Activated CD8-positive, alpha-beta memory T cell treated with anti-CD3 and anti-CD28 coated beads for 1 hour (primary cell): ENCODE measurements around the gene TWIST1.

Experiments used
- DNase-seq, 2 donors: peaks; one replicate each; pipeline ENCODE4 v3.0.0-alpha.2; 2020; ENCODE audit warnings: low read depth in 1 of 2; ENCODE audit errors: extremely low read depth in 1 of 2

Gene TWIST1

DNA sequence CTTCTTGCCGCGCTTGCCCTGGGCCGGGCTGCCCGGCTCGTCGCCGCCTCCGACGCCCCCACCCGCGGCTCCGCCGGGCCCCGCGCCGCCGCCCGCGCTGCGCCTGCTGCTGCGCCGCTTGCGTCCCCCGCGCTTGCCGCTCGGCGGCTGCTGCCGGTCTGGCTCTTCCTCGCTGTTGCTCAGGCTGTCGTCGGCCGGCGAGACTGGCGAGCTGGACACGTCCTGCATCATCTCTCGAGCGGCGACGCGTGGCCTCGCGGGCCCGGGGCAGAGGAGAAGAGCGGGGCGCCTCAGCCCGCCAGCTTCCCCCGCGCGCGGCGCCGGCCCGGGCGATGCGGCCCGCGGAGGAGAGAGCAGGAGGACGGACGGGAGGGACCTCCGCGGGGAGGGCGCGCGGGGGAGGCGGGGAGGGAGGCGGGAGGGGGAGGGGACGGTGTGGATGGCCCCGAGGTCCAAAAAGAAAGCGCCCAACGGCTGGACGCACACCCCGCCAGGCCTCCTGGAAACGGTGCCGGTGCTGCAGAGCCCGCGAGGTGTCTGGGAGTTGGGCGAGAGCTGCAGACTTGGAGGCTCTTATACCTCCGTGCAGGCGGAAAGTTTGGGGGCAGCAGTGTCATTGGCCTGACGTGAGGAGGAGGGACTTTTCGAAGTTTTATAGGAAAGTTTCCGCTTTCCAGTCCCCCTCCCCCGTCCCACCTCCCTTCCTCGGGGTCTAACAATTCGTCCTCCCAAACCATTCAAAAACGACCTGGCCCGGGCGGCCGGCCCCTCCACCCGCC, at the start of gene TWIST1:
TWIST1 (minus strand) TSS at position 546 of the 779 bp plus-strand sequence; CDS start at position 231, 315 bp downstream.
- DNase-seq, result no peak

DNA sequence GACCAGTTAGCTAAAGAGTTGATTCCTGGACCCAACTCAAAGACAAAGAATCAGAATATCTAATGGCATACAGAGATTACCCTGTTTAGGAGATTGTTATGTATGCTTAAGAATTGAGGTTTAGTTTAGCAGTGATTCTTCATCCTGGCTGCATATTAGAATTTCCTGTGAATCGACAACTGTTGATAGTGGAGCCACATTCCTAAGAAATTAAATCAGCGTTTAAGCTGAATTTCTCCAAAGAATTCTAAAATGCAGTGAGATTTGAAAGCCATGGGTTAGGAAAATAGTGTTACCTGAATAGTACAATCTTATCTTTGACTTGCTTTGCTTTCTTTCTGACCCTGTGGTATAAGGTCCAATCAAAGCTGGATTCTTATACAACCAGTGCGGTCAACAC, 44.2 kb upstream of the TWIST1 start:
- DNase-seq, result no peak

DNA sequence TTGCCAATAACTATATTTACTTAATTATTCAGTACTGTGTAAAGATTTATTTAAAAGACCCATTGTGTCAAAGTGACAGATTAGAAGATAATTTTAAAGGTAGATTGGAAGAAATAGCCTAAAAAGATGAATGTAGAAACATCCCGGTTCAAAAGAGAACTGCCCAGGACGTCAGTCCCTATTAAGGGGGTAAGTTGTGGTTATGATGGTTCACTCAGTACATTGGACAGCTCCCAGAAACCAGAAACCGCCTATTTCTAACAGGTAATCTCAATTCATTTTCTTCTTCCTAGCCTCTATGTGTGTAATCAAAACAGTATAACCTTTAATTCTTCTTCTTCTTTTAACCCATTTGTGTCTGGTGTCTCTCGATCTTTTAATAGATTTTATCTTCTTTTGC, 29.3 kb upstream of the TWIST1 start:
- DNase-seq, result no peak

DNA sequence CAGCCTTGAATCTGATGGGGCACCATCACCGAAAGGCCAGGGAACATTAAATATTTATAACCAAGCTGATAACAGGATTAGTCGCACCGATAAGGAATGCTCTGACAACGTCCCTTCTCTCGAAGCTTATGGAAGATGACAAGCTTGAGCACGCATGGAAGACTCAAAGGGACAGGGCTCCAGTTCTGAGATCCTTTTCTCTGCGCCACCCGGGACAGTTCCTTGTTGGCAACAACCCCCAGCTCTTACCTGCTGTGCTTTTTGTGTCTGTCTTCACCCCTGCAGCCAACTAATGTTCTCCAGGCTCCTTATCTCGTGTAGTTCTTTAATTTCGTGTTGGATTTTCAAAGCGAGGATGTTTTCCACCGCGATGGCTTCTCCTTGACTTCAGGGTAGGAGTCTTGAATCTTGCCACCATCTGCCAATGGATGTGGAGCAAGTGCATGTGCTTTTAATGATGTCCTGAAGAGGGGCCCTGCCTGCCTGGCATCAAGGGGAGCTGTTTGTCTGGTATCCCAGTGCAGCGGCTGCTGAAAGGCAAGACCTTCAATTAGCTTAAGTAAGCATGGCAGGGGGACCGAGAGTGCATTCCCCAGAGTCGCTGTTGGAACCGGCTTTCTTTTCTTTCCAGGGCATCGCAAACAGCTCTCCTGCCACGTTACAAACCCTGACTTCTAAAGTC, 28.1 kb upstream of the TWIST1 start:
- DNase-seq, result no peak

DNA sequence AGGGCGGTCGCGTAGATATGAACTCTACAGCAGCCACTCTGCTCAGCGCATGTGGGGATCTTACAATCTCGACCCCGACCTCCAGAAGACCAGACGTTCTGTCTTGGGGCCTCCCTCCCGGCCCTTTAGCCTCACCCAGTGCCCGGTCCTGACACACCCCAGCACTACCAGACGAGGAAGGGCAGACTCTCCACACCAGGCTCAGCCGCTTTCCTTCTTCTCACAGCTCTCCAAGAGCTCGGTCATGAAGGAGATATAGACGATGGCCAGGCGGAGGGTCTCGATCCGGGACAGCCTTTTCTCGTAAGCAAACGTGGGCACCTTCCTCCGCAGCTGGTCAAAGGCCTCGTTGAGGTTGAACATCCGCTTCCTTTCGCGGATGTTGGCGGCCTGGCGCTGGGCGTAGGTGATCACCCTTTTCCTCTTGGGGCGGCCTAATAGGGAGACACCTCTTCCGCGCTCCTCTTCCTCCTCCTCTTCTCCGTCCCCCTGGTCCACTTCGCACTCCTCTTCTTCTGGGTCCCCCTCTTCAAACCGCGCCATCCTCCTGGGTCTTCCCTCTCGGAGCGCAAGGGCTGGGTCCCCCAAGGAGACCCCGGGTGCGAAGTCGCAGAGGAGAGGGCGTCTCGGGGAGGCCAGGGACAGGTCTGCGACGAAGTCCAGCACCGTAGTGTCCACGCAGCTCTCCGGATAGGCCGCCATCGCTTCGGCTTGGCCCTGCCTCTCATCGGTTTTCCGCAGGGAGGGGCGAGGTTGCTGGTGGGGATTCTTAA, 27.4 kb upstream of the TWIST1 start, which contains the start of gene FERD3L:
FERD3L (minus strand) TSS at position 761 of the 773 bp plus-strand sequence; CDS start at position 702, 59 bp downstream.
- no peak for DNase-seq

DNA sequence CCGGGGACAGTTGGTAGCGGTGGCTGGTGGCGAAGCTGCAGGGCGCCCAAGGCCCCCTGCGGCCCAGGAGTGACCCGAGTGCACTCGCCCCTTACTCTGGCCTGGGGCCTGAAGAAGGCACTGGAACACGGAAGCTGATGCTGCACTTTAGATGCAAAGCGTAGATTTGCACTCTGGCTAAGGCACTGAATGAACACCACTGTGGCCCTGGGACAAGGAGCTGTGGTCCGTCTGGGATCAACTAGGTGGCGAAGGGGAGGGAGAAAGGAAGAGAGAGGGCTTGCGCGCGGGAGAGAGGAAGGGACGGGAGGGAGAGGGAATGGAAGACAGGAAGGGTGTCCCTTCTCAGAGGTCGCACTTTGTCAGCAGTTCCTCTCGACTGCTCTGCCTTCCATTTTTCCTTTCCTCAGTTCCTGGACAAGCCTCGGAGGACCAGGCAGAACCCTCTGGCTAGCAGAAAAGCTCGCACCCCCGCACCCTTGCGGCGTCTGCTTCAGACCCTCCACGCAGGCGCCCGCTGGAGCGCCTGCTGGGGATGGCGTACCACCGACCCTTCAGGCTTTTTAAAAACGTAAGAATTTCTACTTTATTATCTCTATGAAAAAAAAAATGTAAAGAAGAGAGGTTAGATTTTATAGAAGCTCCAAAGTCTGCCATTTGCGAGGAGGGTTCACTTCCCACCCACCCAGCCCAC, 26.6 kb upstream of the TWIST1 start:
- DNase-seq, result no peak

DNA sequence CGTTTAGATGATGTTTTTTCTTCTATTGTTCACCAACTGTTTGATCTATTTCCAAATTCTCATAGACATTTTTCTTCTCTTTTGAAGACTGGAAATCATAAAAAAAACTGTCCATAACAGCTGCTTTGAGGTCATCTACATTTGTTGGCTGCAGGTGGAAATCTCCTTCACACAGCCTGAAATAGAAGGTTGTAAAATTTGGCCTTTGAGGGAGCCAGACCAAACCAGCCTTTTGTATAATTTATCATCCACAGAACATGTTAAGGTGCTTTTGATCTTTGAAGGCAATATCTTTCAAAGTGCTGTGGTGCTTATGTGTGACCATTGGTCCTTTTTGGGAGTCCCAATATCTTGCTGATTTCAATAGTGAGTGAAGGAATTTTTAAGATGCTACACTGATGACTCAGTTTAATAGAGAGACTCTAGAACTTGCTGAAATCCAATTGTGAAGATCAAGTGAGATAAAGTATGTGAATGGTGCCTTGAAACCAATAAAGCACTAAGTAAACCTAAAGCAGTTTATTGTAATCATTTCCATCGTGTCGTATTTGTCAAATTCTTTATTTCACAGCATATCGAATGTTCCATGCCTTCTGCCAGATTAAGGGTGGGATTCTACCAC, 22.4 kb upstream of the TWIST1 start:
- DNase-seq, result no peak

DNA sequence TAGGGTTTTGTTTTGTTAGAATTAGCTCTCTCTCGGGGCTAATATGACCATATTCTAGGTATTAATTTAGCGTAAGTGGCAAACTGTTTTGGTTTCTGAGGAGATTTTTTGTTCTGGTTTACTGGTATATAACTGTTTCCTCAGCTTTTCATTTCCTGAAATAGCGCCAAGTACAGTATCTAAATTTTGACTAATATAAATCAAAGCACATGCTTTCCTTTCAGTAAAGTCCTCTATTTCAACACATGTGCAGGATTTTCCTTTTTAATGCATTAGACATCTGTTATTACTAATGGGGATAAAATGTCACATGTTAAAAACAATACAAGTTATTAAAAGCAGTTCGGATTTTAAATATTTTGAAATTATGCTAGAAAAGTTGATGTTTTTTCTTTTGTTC, 16.4 kb upstream of the TWIST1 start:
- no peak for DNase-seq

DNA sequence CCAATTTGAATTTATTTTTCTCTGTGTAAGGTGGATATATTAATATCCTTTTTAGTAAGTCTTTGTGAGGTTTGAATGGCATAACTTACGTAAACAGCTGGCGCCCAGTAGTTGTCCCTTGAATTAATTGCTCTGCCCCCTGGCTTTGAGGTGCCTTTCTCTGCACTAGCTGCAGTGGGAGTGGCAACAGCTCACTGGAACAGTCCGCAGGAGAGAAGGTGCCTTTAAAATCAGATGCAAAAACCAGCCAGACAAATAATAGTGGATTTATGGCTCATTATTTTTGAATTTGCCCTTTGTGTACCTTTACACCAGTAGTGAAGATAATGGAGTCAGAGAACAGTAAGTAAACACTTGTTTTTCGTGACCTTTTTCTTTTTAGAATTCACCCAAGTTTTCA, 16.0 kb upstream of the TWIST1 start:
- DNase-seq, result no peak

DNA sequence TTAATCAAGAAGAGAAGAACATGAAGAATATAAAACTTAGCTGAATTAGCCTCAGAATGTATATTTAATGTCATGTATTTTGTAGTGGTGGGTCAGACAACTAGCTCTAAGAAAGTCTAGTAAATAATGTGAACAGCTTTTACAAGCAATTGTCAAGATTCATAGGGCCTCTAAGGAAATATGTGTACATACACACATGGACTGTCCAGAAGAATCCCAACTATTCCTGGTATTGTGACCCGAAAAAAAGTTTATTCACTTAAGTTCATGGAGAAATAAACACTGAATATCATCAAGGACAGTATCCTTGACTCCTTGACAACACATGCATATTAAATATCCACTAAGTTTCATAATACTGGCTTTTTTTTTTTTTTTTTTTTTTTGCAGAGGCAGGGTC, 11.4 kb upstream of the TWIST1 start:
- no peak for DNase-seq

DNA sequence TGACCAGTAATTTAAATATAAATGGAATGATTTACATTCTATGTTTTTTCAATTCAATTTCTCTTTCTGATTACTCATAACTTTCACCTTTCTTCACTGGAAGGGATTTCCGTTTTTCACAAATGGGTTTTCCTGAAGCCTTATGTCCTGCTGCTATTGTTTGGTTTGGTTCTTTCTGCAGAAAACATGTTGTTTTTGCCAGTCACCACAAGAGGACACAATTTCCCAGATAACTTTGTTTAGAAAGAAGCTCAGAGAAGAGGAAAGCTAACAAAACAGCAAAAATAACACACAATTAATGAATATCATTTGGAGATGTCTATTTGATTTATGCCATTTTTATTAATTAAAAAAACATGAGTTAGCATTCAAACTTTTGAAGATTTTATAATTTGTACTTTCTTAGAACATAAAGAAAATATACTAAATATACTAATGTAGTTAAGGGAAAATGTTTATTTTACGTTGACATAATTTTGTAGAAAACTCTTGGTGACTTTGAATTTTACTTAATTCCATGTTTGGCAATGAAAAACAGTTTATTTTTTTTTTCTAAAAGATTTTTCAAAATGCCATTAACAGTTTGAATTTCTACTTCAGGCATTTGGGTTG, 4.6 kb upstream of the TWIST1 start:
- DNase-seq, result no peak

DNA sequence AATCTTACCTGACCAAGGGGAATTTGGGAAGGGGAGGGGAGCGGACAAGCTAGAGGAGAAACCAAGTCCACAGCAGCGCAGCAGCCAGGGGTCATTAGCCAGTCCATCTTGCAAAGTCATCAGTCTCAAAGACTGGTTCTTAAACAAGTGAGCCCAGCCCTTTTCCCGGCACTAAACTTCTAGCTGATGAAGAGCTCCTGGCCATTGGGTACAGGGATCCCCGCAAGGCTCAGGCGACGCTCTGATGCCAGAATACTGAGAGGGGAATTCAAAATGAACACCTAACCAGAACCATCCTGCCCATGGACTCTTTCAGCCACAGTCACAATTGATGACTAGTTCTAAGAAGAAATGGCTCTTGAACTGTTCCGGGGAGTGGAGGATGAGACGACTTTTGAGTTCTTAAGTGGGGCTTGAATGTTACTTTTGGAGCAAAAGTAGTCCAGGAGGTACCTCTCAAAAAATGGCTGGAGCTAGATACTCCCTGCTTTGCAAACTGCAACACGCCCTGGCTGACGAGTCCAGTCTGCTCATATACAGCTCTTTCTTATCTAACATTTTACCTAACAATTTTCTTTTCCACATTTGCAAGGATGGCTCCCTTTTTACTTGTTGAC, 2.5 kb upstream of the TWIST1 start:
- no peak for DNase-seq

DNA sequence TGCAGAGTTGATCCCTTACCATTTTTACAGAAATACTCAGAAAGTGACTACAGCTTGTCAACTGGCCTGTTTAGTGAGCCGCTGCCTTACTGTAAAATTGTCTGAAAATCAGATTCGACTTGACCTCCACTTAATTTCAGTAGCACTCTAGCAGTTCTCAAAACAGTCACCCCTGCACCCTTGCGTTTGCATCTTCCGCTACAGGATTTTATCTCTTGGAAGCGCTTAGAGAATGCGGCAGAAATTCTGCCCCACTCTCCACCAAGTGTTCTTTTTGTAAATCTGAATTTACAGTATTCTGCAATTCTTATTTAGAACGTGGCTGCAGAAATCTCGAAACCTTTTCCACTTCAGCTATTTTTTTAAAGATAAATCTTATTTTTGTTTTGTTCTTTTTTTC, 1.9 kb upstream of the TWIST1 start:
- DNase-seq, result no peak

DNA sequence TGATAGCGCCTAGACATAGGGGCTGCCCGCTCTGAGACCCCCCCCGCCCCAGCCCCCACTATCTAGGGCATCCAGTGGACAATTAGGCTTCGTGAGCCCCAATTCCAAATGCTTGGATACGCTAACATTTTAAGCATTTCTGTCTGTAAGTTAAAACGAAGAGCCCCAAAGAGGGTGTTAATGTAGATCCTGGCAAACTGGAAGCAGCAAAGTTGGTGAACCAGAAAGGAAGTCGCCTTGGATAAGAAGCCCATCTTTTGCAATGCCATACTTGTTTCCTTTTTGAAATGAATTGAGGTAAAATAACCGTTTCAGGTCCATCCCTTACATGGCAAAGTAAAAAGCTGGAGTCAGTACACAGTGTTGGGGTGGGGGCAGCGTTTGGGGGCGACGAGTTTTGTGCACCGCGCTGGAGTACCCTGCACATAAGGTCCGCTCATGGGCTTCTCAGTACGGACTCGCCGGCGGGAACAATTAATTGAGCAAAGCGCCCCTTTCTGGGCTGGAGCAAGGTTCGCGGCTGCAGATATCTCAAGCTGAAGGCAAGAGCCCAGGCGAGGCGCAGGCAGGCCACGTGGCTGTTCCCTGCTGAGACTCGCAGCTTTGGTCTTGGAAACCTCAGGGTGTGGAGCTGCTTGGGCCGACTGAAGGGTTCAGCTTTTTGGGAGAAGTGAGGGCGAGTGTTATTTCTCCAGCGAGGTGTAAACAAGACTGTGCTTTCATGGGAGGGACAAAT, 1.4 kb upstream of the TWIST1 start:
- DNase-seq, result no peak

DNA sequence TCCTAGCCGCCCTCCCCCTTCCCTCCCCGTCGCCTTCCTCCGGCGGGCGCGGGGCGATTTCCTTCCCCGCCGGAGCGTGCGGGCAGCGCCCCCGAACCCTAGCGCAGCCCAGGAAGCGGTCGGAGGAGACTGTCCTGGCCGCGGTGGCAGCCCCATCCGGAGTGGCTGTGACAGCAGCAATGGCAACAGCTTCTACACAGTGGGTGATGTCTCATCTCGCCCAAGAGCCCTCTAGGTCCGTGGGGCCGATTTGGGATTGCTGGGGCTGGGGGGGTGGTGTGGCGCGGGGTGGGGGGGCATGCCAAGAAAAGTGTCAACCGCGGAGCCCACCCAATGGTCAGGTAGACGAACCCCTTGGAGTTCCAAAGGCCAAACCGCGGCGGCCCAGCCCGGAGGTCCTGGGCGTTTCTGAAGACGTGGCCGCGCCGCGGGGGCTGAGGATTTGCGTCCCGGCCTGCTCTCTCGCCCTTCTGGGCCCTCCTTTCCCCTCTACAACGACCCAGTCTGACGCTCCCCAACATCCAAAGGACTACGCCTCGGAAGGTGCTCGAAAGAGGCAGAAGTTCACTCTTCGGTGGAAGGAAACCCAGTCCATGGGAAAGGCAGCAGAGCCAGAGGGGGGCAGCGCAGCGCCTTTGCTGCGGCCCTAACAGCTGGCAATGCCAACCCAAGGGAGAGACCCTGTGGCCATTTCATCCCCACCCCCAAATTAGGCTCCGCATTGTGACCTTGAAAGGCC, 603 bp upstream of the TWIST1 start:
- no peak for DNase-seq

DNA sequence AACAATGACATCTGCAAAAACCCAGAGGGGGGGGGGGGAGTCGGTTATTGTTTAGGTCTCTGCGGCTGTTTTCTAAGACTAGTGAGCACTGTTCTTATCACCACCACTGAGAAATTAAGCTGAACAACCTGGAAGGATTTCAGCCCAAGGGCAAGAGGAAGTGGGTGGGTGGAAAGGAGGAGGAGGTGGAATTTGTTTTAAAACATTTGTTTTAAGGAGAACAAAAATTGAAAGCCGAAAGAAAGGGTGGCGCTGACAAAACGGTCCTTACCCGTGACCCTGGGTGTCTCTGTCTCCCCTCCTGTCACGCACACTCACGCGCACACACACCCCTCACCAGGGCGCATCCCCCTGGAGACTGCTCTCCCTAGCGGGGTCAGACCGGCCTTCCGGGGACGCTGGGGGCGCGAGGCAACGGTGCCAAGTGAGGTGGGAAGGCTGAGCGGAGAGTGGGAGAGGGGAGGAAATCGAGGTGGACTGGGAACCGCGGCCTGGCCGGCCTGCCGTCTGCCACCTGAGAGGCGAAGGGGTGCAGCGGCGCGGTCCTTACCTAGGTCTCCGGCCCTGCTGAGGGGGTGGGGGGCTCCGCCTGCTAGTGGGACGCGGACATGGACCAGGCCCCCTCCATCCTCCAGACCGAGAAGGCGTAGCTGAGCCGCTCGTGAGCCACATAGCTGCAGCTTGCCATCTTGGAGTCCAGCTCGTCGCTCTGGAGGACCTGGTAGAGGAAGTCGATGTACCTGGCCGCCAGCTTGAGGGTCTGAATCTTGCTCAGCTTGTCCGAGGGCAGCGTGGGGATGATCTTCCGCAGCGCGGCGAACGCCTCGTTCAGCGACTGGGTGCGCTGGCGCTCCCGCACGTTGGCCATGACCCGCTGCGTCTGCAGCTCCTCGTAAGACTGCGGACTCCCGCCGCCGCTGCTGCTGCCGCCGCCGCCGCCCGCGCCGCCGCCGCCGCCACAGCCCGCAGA, 1.0 kb downstream of the TWIST1 start:
- no peak for DNase-seq

DNA sequence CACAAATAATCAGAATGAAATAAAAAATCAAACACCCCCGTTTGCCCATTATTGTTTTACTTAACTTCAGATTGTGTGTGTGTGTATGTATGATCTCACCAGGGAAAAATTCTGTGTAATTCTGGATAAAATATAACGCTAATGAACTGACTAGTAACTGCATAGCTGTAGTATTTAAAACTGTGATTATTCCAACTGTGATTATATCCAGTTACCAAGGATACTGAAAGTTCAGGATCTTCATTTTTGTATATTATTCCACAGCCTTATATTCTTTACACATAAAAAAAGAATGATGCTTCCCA, 2.9 kb downstream of the TWIST1 start:
- DNase-seq, result no peak
